ENCODE data around the gene DLX1.

- no peak for TF ChIP-seq CTCF (IDR thresholded peaks at IDR 0.05)
- no peak for TF ChIP-seq POLR2A (IDR thresholded peaks at IDR 0.05)
- TF ChIP-seq EP300 (IDR thresholded peaks at IDR 0.05): no peak
Observed at GRCh38 chr2:172128484-172128883, 43.2 kb downstream of the DLX1 start.
